Heart left ventricle (tissue), 16 donors: Measurements from ENCODE around the gene SNAP29. TPM values are rescaled to one million over a fixed set of nuclear protein-coding genes. Genes with fewer than 3 reads are reported as not detected.

Experiments
- ATAC-seq, 4 donors: fragments of 200-7000 bp; cut with Tn5 transposase; one replicate each; pipeline ENCODE4 v1.9.1; 2020 to 2022; ENCODE audit warnings: moderate library complexity in 4 of 4, mild to moderate bottlenecking in 3 of 4, moderate number of reproducible peaks in 1 of 4
- DNase-seq, 5 donors: peaks; one replicate each; pipeline ENCODE4 v3.0.0-alpha.2; 2020
- H3K27ac ChIP-seq, 12 donors: fragments of 200-600 bp; sonication (generic) in 4 of 12; one replicate each; pipeline versions ENCODE4 v1.5.0 to v1.8.0; 2016 to 2022; ENCODE audit warnings: mild to moderate bottlenecking in 2 of 12
- H3K27me3 ChIP-seq, 9 donors: fragments of 200-600 bp; sonication (generic) in 2 of 9; one replicate each; pipeline versions ENCODE4 v1.5.1 to v1.8.0; 2016 to 2022; ENCODE audit warnings: mild to moderate bottlenecking in 3 of 9
- H3K36me3 ChIP-seq, 9 donors: fragments of 200-600 bp; sonication (generic) in 2 of 9; one replicate each; pipeline versions ENCODE4 v1.5.0 to v1.8.0; 2018 to 2022; ENCODE audit warnings: mild to moderate bottlenecking in 2 of 9
- H3K4me1 ChIP-seq, 12 donors: fragments of 200-600 bp; sonication (generic) in 4 of 12; one replicate each; pipeline versions ENCODE4 v1.5.0 to v1.8.0; 2016 to 2022; ENCODE audit warnings: mild to moderate bottlenecking in 3 of 12
- H3K4me3 ChIP-seq, 12 donors: fragments of 200-600 bp; sonication (generic) in 4 of 12; one replicate each; pipeline versions ENCODE4 v1.5.0 to v1.8.0; 2017 to 2022; ENCODE audit warnings: mild to moderate bottlenecking in 9 of 12, moderate library complexity in 4 of 12
- H3K9me3 ChIP-seq, 12 donors: fragments of 200-600 bp; sonication (generic) in 4 of 12; one replicate each; pipeline versions ENCODE4 v1.5.0 to v1.8.0; 2016 to 2022; ENCODE audit warnings: mild to moderate bottlenecking in 1 of 12
- CTCF ChIP-seq, 12 donors: fragments of 200-600 bp; sonication (generic) in 4 of 12; IDR thresholded peaks; one replicate each; pipeline versions ENCODE4 v1.5.0 to v1.8.0; 2018 to 2022; ENCODE audit warnings: antibody characterized with exemption in 12 of 12, mild to moderate bottlenecking in 5 of 12
- POLR2A ChIP-seq, 2 donors: fragments of 450-650 bp; IDR thresholded peaks; one replicate each; pipeline ENCODE4 v1.6.1; 2017; ENCODE audit warnings: antibody characterized with exemption in 2 of 2, mild to moderate bottlenecking in 2 of 2, moderate library complexity in 2 of 2
- WGBS, 4 donors: extraction: QIAGEN DNeasy Blood & Tissue Kit in 2 of 4; methylation state at CpG; one replicate each; pipeline versions ENCODE4 v1.1.5 to v1.1.7; 2013 to 2018; 5-methylcytosine and 5-hydroxymethylcytosine counted together
- intact Hi-C, 10 donors: fragments of 100-400 bp; cut with DNase I; formaldehyde crosslinking; loops; one replicate each; pipeline versions ENCODE4 v1.11.1 to v1.14.2; 2022
- polyA plus RNA-seq, 2 donors: library from polyadenylated mRNA; stranded (reverse); fragments of 200-250 nt; gene quantifications; one replicate each; pipeline ENCODE4 v1.2.3, GENCODE V29; 2013
- total RNA-seq, 9 donors: library from RNA; depleted of rRNA in 2 of 9; stranded (reverse); fragments of >200 nt in 2 of 9; fragmentation: NEBNext Ultra II Directional in 3 of 9; extraction: Animal tissue kit (Norgen Biotek cat#: 25700) in 3 of 9; gene quantifications; one replicate each; pipeline versions ENCODE4 v1.1.0 to v1.2.4, GENCODE V29; 2016 to 2023
- donor health status: ischemic (EF 13 %, LVEDD 7.1; RV severe dilation, severe dysfunction).
- donor health status: healthy with polysubstance abuse.
- donor health status: DM: no; HTN: yes; CAD: no.
- donor health status: DM: no; HTN: no; CAD: no.
- donor health status: ischemic (EF 25% LVEDD 6.9; RV normal size, moderate dysfunction).
- donor health status: ischemic (EF 25% LVEDD 5.7; RV mildly dilated, moderate dysfunction).
- donor health status: healthy.
- donor health status: DM: yes; HTN: yes; CAD: no.
- donor health status: ischemic (EF 35%, LVEDD 5.7; RV mildly dilated, moderate dysfunction).
- donor health status: nonischemic (EF 11% LVEDD 7.7; RV severe dilation, severe dysfunction).
- donor health status: DM: yes; HTN: yes; CAD: no.
- donor health status: PGD.
- donor health status: ischemic (EF 29% LVEDD 5.4; RV normal size, mild dysfunction).
- donor health status: nonischemic (EF 23%, LVEDD 6.1; RV moderate dilation, normal function).

The SNAP29 gene
- total and polyA plus RNA-seq, 11 donors = 10.5 to 38.7 (median 26.1) TPM

DNA sequence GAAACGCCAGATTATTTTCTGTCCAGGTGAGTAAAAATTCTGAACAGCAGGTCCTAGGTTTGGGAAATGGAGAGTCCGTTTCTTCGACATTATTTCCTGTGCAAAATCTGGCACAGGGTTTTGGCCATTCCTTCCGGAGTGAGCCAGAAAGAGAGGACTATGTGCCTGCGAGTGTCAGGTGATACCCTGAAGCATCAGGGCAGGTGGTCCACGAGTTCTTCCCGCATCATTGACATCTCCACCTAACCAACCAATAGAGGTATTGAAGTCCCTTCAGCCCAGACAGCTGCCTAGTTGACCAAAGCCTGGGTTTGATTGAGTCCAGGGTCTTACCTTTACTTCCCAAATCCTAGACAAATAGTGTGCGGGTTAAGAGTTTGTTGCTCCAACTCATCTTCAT lies 808 bp downstream of the SNAP29 start:
- Histone ChIP-seq H3K4me3 (peak overlapping the region; percentile 78 to 98 (median 89)), H3K36me3 (peaks cover 0 to 17% (median 9%) of the 10 kb centered on the region in 9 donors), H3K27ac (peak overlapping the region in 9 of 12 donors; percentile 88 to 95 (median 91)), H3K4me1 (peaks cover 0 to 71% (median 32%) of the 10 kb centered on the region in 12 donors), H3K9me3 (no peaks in the 10 kb centered on the region), H3K27me3 (no peaks in the 10 kb centered on the region)
- DNase-seq (no peak), ATAC-seq (no peak)
- TF ChIP-seq CTCF (IDR thresholded peaks at IDR 0.05) (no peak), POLR2A (IDR thresholded peaks at IDR 0.05) (no peak)
- 35 to 49% (median 42%) methylated on average over 6 to 8 of the region's 8 CpGs for WGBS, 4 donors
- intact Hi-C loops = loop anchor here in 8 of 10 donors (2.0 to 10.0 kb wide), 6 partner anchors 55 to 145 kb away; partner anchors contain the start of genes CRKL (in 7 of the 8), LZTR1 (in 3 of the 8) and THAP7 (in 2 of the 8)

DNA sequence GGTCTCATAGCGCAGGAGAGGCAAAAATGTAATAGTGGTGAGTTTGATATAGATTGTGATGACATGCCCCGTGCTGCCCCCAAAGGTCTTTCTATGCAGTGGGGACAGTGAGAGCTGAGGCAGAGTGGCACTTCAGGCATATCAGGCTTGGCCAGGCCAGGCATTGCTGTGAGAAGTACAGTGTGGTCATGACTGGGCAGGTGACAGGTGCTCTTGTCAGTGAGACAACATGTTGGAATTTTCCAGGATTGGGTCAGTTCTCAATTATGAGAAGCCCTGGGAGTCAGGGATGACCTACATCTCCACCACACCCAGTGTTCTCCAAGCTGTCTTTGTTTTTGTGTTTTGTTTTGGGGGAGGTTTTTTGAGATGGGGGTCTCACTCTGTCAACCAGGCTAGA lies 3.7 kb downstream of the SNAP29 start:
- Histone ChIP-seq H3K9me3 (no peaks in the 10 kb centered on the region), H3K4me1 (peaks cover 0 to 79% (median 31%) of the 10 kb centered on the region in 12 donors), H3K27ac (no peak overlapping the region), H3K27me3 (no peaks in the 10 kb centered on the region), H3K4me3 (no peak overlapping the region), H3K36me3 (peaks cover 0 to 17% (median 9%) of the 10 kb centered on the region in 9 donors)
- ATAC-seq = no peak
- 85 to 96% (median 92%) methylated on average over 2 of the region's 2 CpGs for WGBS, 4 donors
- no peak for TF ChIP-seq POLR2A (IDR thresholded peaks at IDR 0.05)
- no peak for TF ChIP-seq CTCF (IDR thresholded peaks at IDR 0.05)
- intact Hi-C loops = loop anchor here in 3 of 10 donors (5.0 to 10.0 kb wide), 3 partner anchors 52 to 122 kb away; partner anchors contain the start of genes LZTR1 (in 2 of the 3) and CRKL (in 1 of the 3)
- DNase-seq = no peak

DNA sequence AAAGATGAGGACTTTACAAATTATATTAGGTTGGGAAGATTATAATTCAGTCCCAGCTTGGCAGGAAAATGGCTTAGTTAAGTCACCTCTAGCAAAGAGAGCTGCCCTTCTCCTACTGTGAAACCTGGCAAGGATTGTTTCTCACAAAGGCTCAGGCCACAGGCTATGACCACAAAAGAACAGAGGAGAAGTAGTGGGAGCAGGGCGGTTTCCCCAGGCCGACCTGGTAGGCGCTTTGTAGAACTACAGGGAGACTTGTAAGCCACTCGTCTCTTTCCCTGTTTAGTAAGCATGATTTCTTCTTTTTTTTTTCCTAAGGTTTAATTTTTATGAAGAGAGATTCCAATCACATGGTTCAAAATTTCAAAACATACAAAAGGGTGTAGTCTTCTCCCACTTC lies 4.6 kb downstream of the SNAP29 start:
- peak overlapping the region in 1 of 12 donors; percentile 53 for H3K27ac ChIP-seq

More for the DNA sequence above, 4.6 kb downstream of the SNAP29 start:
- 84 to 92% (median 86%) methylated on average over 4 of the region's 4 CpGs for WGBS, 4 donors
- intact Hi-C loops = loop anchor here in 3 of 10 donors (5.0 to 10.0 kb wide), 3 partner anchors 51 to 121 kb away; partner anchors contain the start of genes LZTR1 (in 2 of the 3) and CRKL (in 1 of the 3)
- no peak for DNase-seq
- peaks cover 0 to 17% (median 9%) of the 10 kb centered on the region in 9 donors for H3K36me3 ChIP-seq
- no peaks in the 10 kb centered on the region for H3K27me3 ChIP-seq
- TF ChIP-seq CTCF (IDR thresholded peaks at IDR 0.05) (no peak), POLR2A (IDR thresholded peaks at IDR 0.05) (no peak)
- no peak overlapping the region for H3K4me3 ChIP-seq
- no peak for ATAC-seq
- no peaks in the 10 kb centered on the region for H3K9me3 ChIP-seq
- peaks cover 0 to 83% (median 36%) of the 10 kb centered on the region in 12 donors for H3K4me1 ChIP-seq
